ENCODE data around the gene ARHGEF40. TPM values are rescaled to one million over a fixed set of nuclear protein-coding genes. Genes with fewer than 3 reads are reported as not detected.

Gene ARHGEF40
- total and polyA plus RNA-seq, 10 of the 15 experiments (the other 5 are each of a cell fraction or from before 2014, with no cell fraction given), result 0.03 to 0.31 (median 0.08) TPM; not detected in 2

- TF ChIP-seq TCF3 (IDR thresholded peaks at IDR 0.05; ENCODE audit: borderline replicate concordance, insufficient read depth, low read depth, low read length) (peak; percentile 56; the same call in 1 of the 2 replicates), ASH2L (IDR thresholded peaks at IDR 0.05; ENCODE audit: borderline replicate concordance, low read depth) (no peak), YY1 (IDR thresholded peaks at IDR 0.05; ENCODE audit: low read depth, low read length) (peak; percentile 91), ZNF24 (IDR thresholded peaks at IDR 0.05) (peak; percentile 58), BACH1 (IDR thresholded peaks at IDR 0.05; ENCODE audit: borderline replicate concordance) (no peak), ZBTB40 (IDR thresholded peaks at IDR 0.05; ENCODE audit: borderline replicate concordance) (no peak), TBL1XR1 (IDR thresholded peaks at IDR 0.05; ENCODE audit: low read depth, low read length) (peak; percentile 77; the same call in 1 of the 2 replicates), TCF7 (IDR thresholded peaks at IDR 0.05; ENCODE audit: borderline replicate concordance) (no peak), NFYB (IDR thresholded peaks at IDR 0.05; ENCODE audit: insufficient read depth, low read depth, low read length) (no peak), SRF (IDR thresholded peaks at IDR 0.05; ENCODE audit: low read depth in 2 of 2, low read length in 2 of 2) (peak in 1 of 2 experiments; percentile 63; a peak in 1 of 4 replicates), KAT2A (conservative IDR thresholded peaks at IDR 0.05; ENCODE audit: control insufficient read depth, low read depth, low read length) (no peak), REST (IDR thresholded peaks at IDR 0.05; ENCODE audit: low read depth, low read length) (no peak), RUNX3 (IDR thresholded peaks at IDR 0.05; ENCODE audit: low read length) (peak; percentile 61), CREM (IDR thresholded peaks at IDR 0.05; ENCODE audit: low read depth) (peak; percentile 69; the same call in 1 of the 2 replicates), CHD4 (IDR thresholded peaks at IDR 0.05) (no peak), MTA3 (IDR thresholded peaks at IDR 0.05; ENCODE audit: borderline replicate concordance, low read length) (no peak), PAX8 (IDR thresholded peaks at IDR 0.05) (no peak), HDGF (IDR thresholded peaks at IDR 0.05) (no peak), CTCF (IDR thresholded peaks at IDR 0.05 in 2 of 3, conservative IDR thresholded peaks at IDR 0.05 in 1 of 3; ENCODE audit: control insufficient read depth in 2 of 3, extremely low read depth in 1 of 3, insufficient read depth in 1 of 3, low read depth in 3 of 3, low read length in 3 of 3) (peak; percentile 100; a peak in 5 of 6 replicates), MTA2 (IDR thresholded peaks at IDR 0.05; ENCODE audit: low read depth) (no peak), PAX5 (IDR thresholded peaks at IDR 0.05; ENCODE audit: borderline replicate concordance, low read depth, low read length) (peak; percentile 66), CREB1 (IDR thresholded peaks at IDR 0.05; ENCODE audit: low read depth) (peak; percentile 62; the same call in 1 of the 2 replicates)
These were observed 22.3 kb downstream of the ARHGEF40 start (continued) for GRCh38 chr14:21092273-21093011.

Measured in GM12878 (cell line).